Measurements from ENCODE around the gene HNF1B.

HNF1B gene

GRCh38 chr17:37761059-37761458 is 16.2 kb upstream of the HNF1B start:
- H3K36me3 ChIP-seq (ENCODE audit: control insufficient read depth in 2 of 2, insufficient read depth in 2 of 2, low read length in 2 of 2): no peaks in the 10 kb centered on the region
- peaks cover 5 to 7% of the 10 kb centered on the region in 2 donors for H3K27me3 ChIP-seq (ENCODE audit: control insufficient read depth in 1 of 2, insufficient read depth in 2 of 2, low read length in 2 of 2)
- H3K9ac ChIP-seq (ENCODE audit: low read length in 2 of 2): no peak overlapping the region
- no peaks in the 10 kb centered on the region for H3K4me1 ChIP-seq (ENCODE audit: control insufficient read depth, insufficient read depth, low read length)
- H3K4me3 ChIP-seq (ENCODE audit: low read length in 2 of 2): no peak overlapping the region
- no peaks in the 10 kb centered on the region for H3K9me3 ChIP-seq (ENCODE audit: control insufficient read depth in 2 of 2, low read length in 2 of 2)
- H3K27ac ChIP-seq (ENCODE audit: low read length): no peak overlapping the region

- no peaks in the 10 kb centered on the region for H3K4me1 ChIP-seq (ENCODE audit: control insufficient read depth, insufficient read depth, low read length)
- peaks cover 5 to 8% of the 10 kb centered on the region in 2 donors for H3K27me3 ChIP-seq (ENCODE audit: control insufficient read depth in 1 of 2, insufficient read depth in 2 of 2, low read length in 2 of 2)
- no peak overlapping the region for H3K27ac ChIP-seq (ENCODE audit: low read length)
- no peaks in the 10 kb centered on the region for H3K36me3 ChIP-seq (ENCODE audit: control insufficient read depth in 2 of 2, insufficient read depth in 2 of 2, low read length in 2 of 2)
- H3K9ac ChIP-seq (ENCODE audit: low read length in 2 of 2): no peak overlapping the region
- no peak overlapping the region for H3K4me3 ChIP-seq (ENCODE audit: low read length in 2 of 2)
- no peaks in the 10 kb centered on the region for H3K9me3 ChIP-seq (ENCODE audit: control insufficient read depth in 2 of 2, low read length in 2 of 2)
Measured at GRCh38 chr17:37759014-37759637, 14.3 kb upstream of the HNF1B start.

- Histone ChIP-seq H3K9ac (ENCODE audit: low read length in 2 of 2) (no peak overlapping the region), H3K9me3 (ENCODE audit: control insufficient read depth in 2 of 2, low read length in 2 of 2) (no peaks in the 10 kb centered on the region), H3K27ac (ENCODE audit: low read length) (no peak overlapping the region), H3K36me3 (ENCODE audit: control insufficient read depth in 2 of 2, insufficient read depth in 2 of 2, low read length in 2 of 2) (no peaks in the 10 kb centered on the region), H3K4me3 (ENCODE audit: low read length in 2 of 2) (no peak overlapping the region), H3K4me1 (ENCODE audit: control insufficient read depth, insufficient read depth, low read length) (no peaks in the 10 kb centered on the region), H3K27me3 (ENCODE audit: control insufficient read depth in 1 of 2, insufficient read depth in 2 of 2, low read length in 2 of 2) (peaks cover 0 to 10% of the 10 kb centered on the region in 2 donors)
Measured at GRCh38 chr17:37756051-37756450, 11.2 kb upstream of the HNF1B start.

GRCh38 chr17:37755455-37755854 is 10.6 kb upstream of the HNF1B start:
- Histone ChIP-seq H3K27ac (ENCODE audit: low read length) (no peak overlapping the region), H3K4me1 (ENCODE audit: control insufficient read depth, insufficient read depth, low read length) (no peaks in the 10 kb centered on the region), H3K27me3 (ENCODE audit: control insufficient read depth in 1 of 2, insufficient read depth in 2 of 2, low read length in 2 of 2) (peaks cover 0 to 15% of the 10 kb centered on the region in 2 donors), H3K9me3 (ENCODE audit: control insufficient read depth in 2 of 2, low read length in 2 of 2) (no peaks in the 10 kb centered on the region), H3K9ac (ENCODE audit: low read length in 2 of 2) (no peak overlapping the region), H3K4me3 (ENCODE audit: low read length in 2 of 2) (no peak overlapping the region), H3K36me3 (ENCODE audit: control insufficient read depth in 2 of 2, insufficient read depth in 2 of 2, low read length in 2 of 2) (no peaks in the 10 kb centered on the region)

GRCh38 chr17:37754363-37754762 is 9.5 kb upstream of the HNF1B start:
- Histone ChIP-seq H3K27me3 (ENCODE audit: control insufficient read depth in 1 of 2, insufficient read depth in 2 of 2, low read length in 2 of 2) (peaks cover 0 to 15% of the 10 kb centered on the region in 2 donors), H3K4me3 (ENCODE audit: low read length in 2 of 2) (no peak overlapping the region)

GRCh38 chr17:37752482-37752881 is 7.6 kb upstream of the HNF1B start:
- Histone ChIP-seq H3K9ac (ENCODE audit: low read length in 2 of 2) (no peak overlapping the region), H3K27ac (ENCODE audit: low read length) (no peak overlapping the region), H3K4me1 (ENCODE audit: control insufficient read depth, insufficient read depth, low read length) (no peaks in the 10 kb centered on the region), H3K27me3 (ENCODE audit: control insufficient read depth in 1 of 2, insufficient read depth in 2 of 2, low read length in 2 of 2) (peaks cover 0 to 13% of the 10 kb centered on the region in 2 donors), H3K36me3 (ENCODE audit: control insufficient read depth in 2 of 2, insufficient read depth in 2 of 2, low read length in 2 of 2) (no peaks in the 10 kb centered on the region), H3K9me3 (ENCODE audit: control insufficient read depth in 2 of 2, low read length in 2 of 2) (no peaks in the 10 kb centered on the region), H3K4me3 (ENCODE audit: low read length in 2 of 2) (no peak overlapping the region)

More at GRCh38 chr17:37754363-37754762, 9.5 kb upstream of the HNF1B start:
- H3K36me3 ChIP-seq (ENCODE audit: control insufficient read depth in 2 of 2, insufficient read depth in 2 of 2, low read length in 2 of 2): no peaks in the 10 kb centered on the region
- H3K9ac ChIP-seq (ENCODE audit: low read length in 2 of 2): no peak overlapping the region
- no peaks in the 10 kb centered on the region for H3K9me3 ChIP-seq (ENCODE audit: control insufficient read depth in 2 of 2, low read length in 2 of 2)
- H3K27ac ChIP-seq (ENCODE audit: low read length): no peak overlapping the region
- H3K4me1 ChIP-seq (ENCODE audit: control insufficient read depth, insufficient read depth, low read length): no peaks in the 10 kb centered on the region

- H3K4me1 ChIP-seq (ENCODE audit: control insufficient read depth, insufficient read depth, low read length): no peaks in the 10 kb centered on the region
- no peak overlapping the region for H3K4me3 ChIP-seq (ENCODE audit: low read length in 2 of 2)
- peaks cover 13 to 22% of the 10 kb centered on the region in 2 donors for H3K27me3 ChIP-seq (ENCODE audit: control insufficient read depth in 1 of 2, insufficient read depth in 2 of 2, low read length in 2 of 2)
- no peaks in the 10 kb centered on the region for H3K9me3 ChIP-seq (ENCODE audit: control insufficient read depth in 2 of 2, low read length in 2 of 2)
- no peak overlapping the region for H3K27ac ChIP-seq (ENCODE audit: low read length)
- no peaks in the 10 kb centered on the region for H3K36me3 ChIP-seq (ENCODE audit: control insufficient read depth in 2 of 2, insufficient read depth in 2 of 2, low read length in 2 of 2)
- H3K9ac ChIP-seq (ENCODE audit: low read length in 2 of 2): no peak overlapping the region
Measured at GRCh38 chr17:37750768-37751475, 6.1 kb upstream of the HNF1B start.

- no peak overlapping the region for H3K9ac ChIP-seq (ENCODE audit: low read length in 2 of 2)
- no peak overlapping the region for H3K4me3 ChIP-seq (ENCODE audit: low read length in 2 of 2)
- H3K36me3 ChIP-seq (ENCODE audit: control insufficient read depth in 2 of 2, insufficient read depth in 2 of 2, low read length in 2 of 2): no peaks in the 10 kb centered on the region
Measured at GRCh38 chr17:37750292-37750691, 5.4 kb upstream of the HNF1B start.

GRCh38 chr17:37747222-37747621 is 2.4 kb upstream of the HNF1B start:
- H3K27ac ChIP-seq (ENCODE audit: low read length): no peak overlapping the region
- no peak overlapping the region for H3K9ac ChIP-seq (ENCODE audit: low read length in 2 of 2)
- H3K9me3 ChIP-seq (ENCODE audit: control insufficient read depth in 2 of 2, low read length in 2 of 2): no peaks in the 10 kb centered on the region
- peaks cover 48 to 50% of the 10 kb centered on the region in 2 donors for H3K27me3 ChIP-seq (ENCODE audit: control insufficient read depth in 1 of 2, insufficient read depth in 2 of 2, low read length in 2 of 2)
- H3K4me1 ChIP-seq (ENCODE audit: control insufficient read depth, insufficient read depth, low read length): peaks cover 21% of the 10 kb centered on the region
- no peak overlapping the region for H3K4me3 ChIP-seq (ENCODE audit: low read length in 2 of 2)
- no peaks in the 10 kb centered on the region for H3K36me3 ChIP-seq (ENCODE audit: control insufficient read depth in 2 of 2, insufficient read depth in 2 of 2, low read length in 2 of 2)

More at GRCh38 chr17:37750292-37750691, 5.4 kb upstream of the HNF1B start:
- peaks cover 19 to 28% of the 10 kb centered on the region in 2 donors for H3K27me3 ChIP-seq (ENCODE audit: control insufficient read depth in 1 of 2, insufficient read depth in 2 of 2, low read length in 2 of 2)
- H3K9me3 ChIP-seq (ENCODE audit: control insufficient read depth in 2 of 2, low read length in 2 of 2): no peaks in the 10 kb centered on the region
- H3K4me1 ChIP-seq (ENCODE audit: control insufficient read depth, insufficient read depth, low read length): no peaks in the 10 kb centered on the region
- no peak overlapping the region for H3K27ac ChIP-seq (ENCODE audit: low read length)

- Histone ChIP-seq H3K9ac (ENCODE audit: low read length in 2 of 2) (no peak overlapping the region), H3K36me3 (ENCODE audit: control insufficient read depth in 2 of 2, insufficient read depth in 2 of 2, low read length in 2 of 2) (no peaks in the 10 kb centered on the region), H3K27ac (ENCODE audit: low read length) (no peak overlapping the region), H3K4me1 (ENCODE audit: control insufficient read depth, insufficient read depth, low read length) (peaks cover 25% of the 10 kb centered on the region), H3K4me3 (ENCODE audit: low read length in 2 of 2) (no peak overlapping the region), H3K27me3 (ENCODE audit: control insufficient read depth in 1 of 2, insufficient read depth in 2 of 2, low read length in 2 of 2) (peaks cover 54% of the 10 kb centered on the region in 2 donors), H3K9me3 (ENCODE audit: control insufficient read depth in 2 of 2, low read length in 2 of 2) (no peaks in the 10 kb centered on the region)
Measured at GRCh38 chr17:37746617-37747016, 1.8 kb upstream of the HNF1B start.

Data from stomach smooth muscle (tissue), 2 donors.